ENCODE results near the gene MKNK1.

The MKNK1 gene

DNA sequence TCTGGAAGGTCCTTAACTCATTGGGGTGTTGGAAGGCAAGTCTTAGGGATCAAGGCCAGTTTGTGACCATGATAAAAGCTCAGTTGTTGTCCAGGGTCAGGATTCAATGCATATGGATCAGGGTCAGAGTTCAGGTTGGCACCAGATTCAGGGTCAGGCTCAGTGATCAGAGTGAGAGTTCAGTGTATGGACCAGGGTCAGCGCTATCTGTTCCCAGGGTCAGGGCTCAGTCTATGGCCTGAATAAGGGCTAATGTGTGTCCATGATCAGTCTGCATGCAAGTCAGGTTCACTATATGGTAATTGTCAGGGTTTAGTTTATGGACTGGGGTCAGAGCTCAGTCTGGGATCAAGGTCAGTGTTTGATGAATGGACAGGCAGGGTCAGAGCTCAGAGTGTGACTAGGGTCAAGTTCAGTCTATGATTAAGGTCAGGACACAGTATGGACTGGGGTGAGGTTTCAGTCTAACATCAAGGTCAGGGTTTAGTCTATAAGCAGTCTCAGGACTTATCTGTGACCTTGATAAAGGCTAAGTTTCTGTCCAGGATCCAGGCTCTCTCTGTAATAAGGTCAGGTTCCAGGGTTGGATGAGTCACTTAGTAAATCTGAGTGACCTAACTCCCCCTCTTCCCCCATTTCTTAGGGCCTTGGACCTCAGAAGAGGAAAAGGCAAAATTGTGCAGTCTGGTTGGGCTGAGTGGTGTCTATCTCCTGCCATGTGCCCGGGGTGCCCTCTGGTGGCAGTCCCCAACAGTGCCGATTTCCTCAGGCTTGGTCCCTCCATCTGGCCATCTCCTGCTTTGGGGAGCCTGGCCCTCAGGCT lies 76.4 kb downstream of the MKNK1 start:
- DNase-seq (ENCODE audit: low read depth, low spot score), result no peak
- no peak overlapping the region for H3K27ac ChIP-seq

GRCh38 chr1:46526691-46527291 lies 77.3 kb downstream of the MKNK1 start:
- no peak overlapping the region for H3K27ac ChIP-seq
- no peak for DNase-seq (ENCODE audit: low read depth, low spot score)

- no peak overlapping the region for H3K27ac ChIP-seq
- DNase-seq (ENCODE audit: low read depth, low spot score), result no peak
Measured at GRCh38 chr1:46526013-46526690, 77.9 kb downstream of the MKNK1 start.

DNA sequence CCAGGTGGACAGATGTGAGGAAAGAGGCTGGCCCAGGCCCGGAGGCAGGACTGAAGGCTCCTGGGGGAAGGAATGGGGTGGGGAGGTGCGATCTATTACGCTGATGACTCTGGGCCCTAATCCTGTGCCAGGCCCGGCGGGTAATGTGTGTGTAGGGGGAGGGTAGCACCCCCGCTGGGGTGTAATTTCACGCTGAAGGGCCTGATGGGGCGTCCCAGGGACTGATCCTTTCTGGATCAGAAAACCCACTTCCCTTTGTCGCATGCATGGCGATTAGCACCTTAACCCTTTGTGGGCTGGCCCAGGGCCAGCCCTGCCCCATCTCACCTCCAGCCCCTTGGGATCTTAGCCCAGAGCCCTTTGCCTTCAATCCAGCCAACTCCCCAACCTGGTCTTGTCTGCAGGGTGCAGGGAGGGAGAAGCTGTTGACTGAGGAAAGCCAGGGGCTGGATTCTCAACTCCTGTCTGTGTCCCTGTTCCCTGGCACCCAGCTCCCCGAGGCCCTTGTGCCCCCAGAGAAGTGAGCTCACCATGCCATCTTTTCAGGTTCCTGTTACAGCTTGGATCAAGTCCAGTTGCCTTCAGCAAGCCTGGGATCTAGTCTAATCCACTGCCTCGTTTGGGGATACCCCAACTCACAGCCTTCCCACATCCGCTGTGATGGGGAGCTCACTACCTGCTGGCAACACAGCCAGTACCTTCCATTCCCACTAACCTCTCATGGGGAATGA lies 78.7 kb downstream of the MKNK1 start:
- no peak for DNase-seq (ENCODE audit: low read depth, low spot score)
- no peak overlapping the region for H3K27ac ChIP-seq

DNA sequence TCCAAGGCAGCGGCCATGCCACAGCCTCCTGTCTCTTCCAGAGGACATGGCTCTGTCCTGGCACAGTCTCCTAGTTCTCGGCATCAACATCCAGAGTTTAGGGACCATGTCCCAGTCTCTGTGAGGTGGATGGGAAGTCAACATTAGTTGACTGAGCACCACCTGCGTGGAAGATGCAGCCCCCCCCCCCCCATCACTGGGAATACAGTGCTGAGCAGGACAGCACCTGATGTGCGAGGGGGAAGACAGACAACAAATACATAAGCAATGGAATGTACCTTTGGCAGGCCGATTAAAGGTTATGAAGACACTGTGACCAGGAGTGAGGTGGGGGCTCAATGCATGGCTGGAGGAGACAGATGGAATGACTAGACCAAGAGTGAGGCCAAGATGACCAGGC lies 79.2 kb downstream of the MKNK1 start:
- H3K27ac ChIP-seq, result no peak overlapping the region
- no peak for DNase-seq (ENCODE audit: low read depth, low spot score)

- H3K27ac ChIP-seq, result peak overlapping the region; percentile 65
Measured at GRCh38 chr1:46523496-46524353, 80.3 kb downstream of the MKNK1 start.

DNA sequence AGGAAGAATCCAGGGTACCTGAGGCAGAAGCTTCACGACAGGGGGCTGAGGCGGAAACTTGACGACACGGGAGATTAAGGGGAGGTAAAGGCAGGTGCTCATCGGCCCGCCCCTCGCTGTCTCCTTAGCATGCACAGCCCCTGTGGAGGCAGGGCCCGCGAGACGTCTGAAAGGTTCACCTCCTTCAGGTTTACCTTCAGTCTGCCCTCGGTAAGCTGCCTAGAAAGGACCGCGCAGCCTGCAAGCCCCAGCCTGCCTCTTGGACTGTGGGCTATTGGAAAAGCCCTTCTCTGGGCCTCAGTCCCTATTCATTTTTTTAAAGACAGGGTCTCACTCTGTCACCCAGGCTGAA lies 81.1 kb downstream of the MKNK1 start:
- peak overlapping the region; percentile 65 for H3K27ac ChIP-seq
- no peak for DNase-seq (ENCODE audit: low read depth, low spot score)

More at GRCh38 chr1:46523496-46524353, 80.3 kb downstream of the MKNK1 start:
- DNase-seq (ENCODE audit: low read depth, low spot score), result no peak

DNA sequence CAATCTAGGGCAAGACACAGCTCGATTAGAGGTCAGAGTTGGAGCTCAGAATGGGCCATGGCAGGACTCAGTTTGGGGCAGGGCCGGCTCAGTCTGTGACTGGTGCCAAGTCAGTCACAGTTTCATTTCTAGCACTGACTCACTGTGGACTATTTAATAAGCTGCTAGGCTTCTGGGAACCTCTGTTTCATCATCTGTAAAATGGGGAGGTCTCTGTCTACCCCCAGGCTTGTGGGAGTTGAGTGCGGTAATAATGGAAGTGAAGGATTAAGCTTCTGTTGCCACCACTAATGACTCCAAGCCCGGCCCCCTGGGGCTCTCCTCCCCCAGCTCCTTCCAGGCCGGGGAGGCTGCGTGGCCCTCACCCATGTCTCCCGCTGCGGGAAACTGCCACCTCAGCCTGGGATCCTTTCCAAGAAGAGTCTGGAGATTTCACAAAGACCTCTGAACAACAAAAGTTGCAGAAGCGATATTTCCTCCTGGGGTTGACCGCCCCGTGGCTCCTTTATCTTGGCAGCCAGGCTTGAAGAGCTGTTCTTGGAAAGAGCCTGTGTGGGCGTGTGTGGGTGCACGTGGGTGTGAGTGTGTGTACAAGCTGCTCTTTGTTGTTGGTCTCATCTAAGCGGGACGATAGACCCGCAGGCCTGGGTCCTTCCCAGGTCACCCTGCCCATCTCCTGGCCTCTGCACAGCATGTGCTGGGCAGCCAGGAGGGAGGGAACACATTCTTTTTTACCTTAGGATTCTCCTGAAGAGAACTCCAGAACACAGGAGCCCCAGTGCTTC lies 81.7 kb downstream of the MKNK1 start:
- H3K27ac ChIP-seq, result peak overlapping the region; percentile 65

DNA sequence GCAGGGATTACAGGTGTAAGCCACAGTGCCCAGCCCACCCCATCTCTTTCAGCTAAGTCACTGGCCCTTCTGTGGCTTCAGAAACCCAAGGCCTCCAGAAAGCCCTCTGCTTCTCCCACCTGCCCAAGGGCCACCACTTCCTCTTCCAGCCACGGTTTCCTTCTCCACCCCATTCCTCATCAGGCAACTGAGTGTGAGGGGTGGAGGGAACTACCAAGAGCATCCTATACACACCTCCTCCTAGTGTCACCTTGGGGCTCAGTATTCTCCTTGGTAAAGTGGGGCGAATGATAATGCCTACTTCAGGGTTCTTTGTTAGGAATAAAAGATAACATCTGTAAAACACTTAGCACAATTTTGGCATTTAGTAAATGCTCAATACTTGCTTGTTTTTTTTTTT lies 82.7 kb downstream of the MKNK1 start:
- no peak for DNase-seq (ENCODE audit: low read depth, low spot score)
- peak overlapping the region; percentile 65 for H3K27ac ChIP-seq

More for the DNA sequence above, 81.7 kb downstream of the MKNK1 start:
- no peak for DNase-seq (ENCODE audit: low read depth, low spot score)

DNA sequence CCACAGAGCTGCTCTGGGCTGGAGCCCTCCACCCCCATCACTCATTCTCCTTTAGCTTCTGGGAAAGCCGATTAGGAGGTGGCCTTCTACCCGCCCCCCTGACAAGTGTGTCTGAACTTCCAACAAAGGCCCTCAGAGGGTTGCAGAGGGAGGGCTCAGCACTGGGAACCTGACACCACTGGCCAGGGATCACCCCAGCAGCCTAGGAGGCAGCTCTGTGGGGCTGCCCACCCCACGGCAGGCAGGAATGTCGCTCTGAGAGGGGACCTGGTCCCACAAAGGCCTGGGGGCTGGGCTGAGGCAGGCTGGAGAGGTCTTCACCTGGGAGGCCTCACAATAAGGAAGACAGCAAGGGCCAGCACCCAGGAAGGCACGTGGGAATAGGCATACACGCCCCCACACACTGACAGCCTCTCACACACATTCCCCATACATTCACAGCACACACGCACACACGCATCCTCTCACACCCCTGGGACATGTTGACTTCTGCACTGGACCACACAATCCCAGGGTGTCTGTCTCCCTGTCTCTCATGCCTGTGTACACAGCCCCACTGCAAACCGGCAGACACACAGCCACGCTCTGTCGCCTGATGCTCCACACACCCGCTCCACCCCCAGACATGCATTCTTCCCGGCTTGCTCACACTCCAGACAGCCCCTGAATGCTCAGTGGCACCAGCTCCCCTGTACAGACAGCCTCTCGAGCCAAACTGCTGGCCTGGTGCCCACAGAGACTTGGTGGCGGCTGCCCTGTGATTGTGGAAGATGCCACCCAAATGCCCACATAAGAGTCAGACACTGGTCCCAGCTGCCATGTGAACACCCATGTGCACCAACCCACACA lies 83.8 kb downstream of the MKNK1 start:
- no peak for DNase-seq (ENCODE audit: low read depth, low spot score)
- peak overlapping the region; percentile 65 for H3K27ac ChIP-seq

GRCh38 chr1:46519209-46519608 lies 84.9 kb downstream of the MKNK1 start:
- no peak overlapping the region for H3K27ac ChIP-seq
- DNase-seq (ENCODE audit: low read depth, low spot score), result no peak

- no peak for DNase-seq (ENCODE audit: low read depth, low spot score)
- no peak overlapping the region for H3K27ac ChIP-seq
Measured at GRCh38 chr1:46517932-46518498, 86.1 kb downstream of the MKNK1 start.

- H3K27ac ChIP-seq, result peak overlapping the region; percentile 22
- DNase-seq (ENCODE audit: low read depth, low spot score), result no peak
Measured at GRCh38 chr1:46517010-46517600, 87.0 kb downstream of the MKNK1 start.

GRCh38 chr1:46516200-46516950 lies 87.7 kb downstream of the MKNK1 start:
- no peak for DNase-seq (ENCODE audit: low read depth, low spot score)
- H3K27ac ChIP-seq, result no peak overlapping the region

GRCh38 chr1:46515576-46515975 lies 88.5 kb downstream of the MKNK1 start:
- no peak overlapping the region for H3K27ac ChIP-seq
- DNase-seq (ENCODE audit: low read depth, low spot score), result no peak

- no peak for DNase-seq (ENCODE audit: low read depth, low spot score)
- no peak overlapping the region for H3K27ac ChIP-seq
Measured at GRCh38 chr1:46513536-46513935, 90.5 kb downstream of the MKNK1 start.

GRCh38 chr1:46512792-46513190 lies 91.3 kb downstream of the MKNK1 start:
- H3K27ac ChIP-seq, result no peak overlapping the region
- no peak for DNase-seq (ENCODE audit: low read depth, low spot score)
